NCI-H1930 (cell line): ENCODE results near the gene ZBTB12.

Experiments
- DNase-seq, 2 experiments: peaks; one replicate each; lab custom pipeline; 2025; lab: John Stamatoyannopoulos, UW

The ZBTB12 gene

DNA sequence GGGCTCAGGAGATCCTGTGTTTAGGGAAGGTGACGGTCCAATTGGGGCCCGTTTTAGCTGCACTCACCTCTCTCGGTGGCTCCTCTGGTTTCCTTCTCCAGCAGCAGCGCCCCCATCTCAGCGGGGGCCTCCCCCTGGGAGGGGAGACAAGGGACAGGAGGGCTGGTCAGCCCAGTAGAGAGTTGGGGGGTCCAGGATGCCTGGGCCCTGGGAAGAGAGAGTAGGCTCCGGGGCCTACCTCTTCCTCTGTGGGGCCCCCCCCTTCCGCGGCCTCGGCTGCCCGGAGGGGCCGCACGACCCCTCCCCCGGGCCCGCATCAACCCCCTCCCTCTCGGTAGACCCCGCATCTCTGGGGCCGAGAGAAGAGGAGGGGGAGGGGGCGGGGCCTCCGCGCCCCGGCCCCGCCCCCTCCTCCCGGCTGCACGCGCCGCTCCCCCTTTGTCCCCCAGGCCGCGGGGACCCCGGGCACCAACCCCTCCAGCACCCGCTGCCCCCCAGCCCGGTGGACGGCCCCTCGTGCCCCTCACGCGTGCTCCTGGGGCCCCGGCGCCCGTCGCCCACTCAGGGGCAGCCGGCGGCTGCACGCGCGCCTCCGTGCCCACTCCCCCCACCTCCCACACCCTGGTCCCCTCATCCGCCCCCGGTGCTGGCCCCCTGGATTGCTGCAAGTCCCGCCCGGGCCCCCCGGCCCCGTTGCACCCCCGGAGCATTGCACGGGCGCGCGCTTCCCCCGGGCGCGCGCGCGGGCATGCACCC is 4.9 kb downstream of the ZBTB12 start:
- no peak for DNase-seq

DNA sequence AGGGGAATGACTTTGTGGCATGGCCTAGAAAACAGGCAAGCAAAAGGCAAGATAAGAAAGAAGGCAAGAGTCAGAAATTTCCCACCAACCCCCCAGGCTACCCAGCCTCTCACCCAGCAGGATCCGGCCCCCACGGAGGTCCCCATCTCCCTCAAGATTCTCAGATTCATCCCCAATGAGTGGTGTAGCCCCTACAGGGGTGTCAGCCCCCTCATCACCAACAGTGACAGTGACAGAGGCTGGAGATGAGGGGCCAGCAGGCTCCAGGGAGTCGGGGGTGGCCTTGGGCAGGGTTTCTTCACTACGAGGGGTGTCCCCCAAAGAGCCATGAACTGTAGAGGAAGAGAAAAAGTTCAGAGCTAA is 5.4 kb downstream of the ZBTB12 start:
- DNase-seq: no peak

GRCh38 chr6:31892821-31893220 is 9.1 kb downstream of the ZBTB12 start:
- no peak for DNase-seq

DNA sequence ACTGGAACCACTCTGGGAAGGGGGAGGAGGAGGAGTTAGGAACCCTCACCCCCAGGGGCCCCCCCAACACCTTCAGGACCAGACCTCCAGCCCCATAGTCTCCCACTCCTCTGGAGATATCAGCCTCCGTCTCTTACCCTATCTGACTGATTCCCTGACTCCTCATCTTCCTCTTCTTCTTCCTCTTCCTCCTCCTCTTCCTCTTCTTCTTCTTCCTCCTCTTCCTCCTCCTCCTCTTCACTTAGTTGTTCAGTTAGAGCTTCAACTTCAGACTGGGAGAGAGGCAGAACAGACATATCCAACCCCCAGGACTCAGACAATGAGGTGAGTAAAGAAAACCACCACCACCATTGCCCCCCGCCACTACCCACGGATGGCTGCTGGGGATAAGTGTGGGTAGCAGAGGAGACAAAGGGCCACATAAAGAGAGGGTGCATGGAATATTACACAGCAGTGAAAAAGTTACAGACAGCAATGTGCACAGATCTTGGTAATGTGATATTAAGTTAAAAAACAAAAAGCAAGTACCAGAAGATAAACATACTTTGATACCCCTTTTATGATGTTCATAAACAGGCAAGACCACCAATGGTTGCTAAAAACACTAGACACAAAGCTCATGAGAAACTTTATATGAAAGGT is 12.4 kb downstream of the ZBTB12 start:
- DNase-seq: no peak

DNA sequence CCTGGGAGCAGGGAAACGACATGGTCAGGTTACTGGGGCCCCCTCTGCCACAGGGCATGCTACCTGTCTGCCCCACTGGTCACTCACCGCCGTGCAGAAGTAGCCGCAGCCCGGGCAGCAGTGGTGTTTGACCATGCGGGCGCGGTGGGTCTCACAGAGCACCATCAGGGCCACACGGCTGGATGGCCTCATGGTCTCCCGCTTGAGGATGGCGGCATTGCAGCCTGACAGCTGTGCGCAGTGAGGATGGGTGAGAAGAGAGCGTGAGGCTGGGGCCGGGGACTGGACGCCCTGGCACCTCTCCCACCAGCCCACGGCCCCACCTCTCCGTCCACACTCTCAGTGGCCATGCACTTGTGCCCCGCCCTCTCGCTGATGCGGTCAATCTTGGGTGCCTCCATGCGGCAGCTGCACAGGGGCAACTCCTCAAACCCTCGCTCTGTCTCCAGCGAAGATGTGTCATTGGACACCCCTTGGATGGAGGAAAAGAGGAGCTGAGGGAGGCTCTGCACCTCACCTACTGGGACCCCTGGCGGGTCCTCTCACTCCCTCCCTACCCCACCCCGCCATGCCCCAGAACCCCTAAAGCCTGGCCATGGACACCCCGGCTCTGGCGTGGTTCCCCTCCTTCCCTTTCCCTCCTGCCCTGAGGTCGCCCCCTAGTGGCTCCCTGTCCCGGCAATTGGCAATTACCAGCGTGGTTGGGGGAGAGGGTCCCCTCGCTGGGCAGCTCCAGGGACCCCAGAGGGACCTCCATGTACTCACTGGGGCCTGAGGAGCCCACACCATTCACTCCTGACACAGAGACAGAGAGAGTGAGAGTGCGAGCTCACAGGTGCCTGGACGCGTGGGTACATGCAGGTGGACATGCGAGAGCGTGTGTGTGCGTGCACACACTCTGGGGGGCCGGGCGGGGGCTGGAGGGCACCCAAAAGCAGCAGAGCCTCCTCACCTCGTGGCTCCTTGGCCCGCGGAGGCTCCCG is 13.3 kb downstream of the ZBTB12 start:
- no peak for DNase-seq

DNA sequence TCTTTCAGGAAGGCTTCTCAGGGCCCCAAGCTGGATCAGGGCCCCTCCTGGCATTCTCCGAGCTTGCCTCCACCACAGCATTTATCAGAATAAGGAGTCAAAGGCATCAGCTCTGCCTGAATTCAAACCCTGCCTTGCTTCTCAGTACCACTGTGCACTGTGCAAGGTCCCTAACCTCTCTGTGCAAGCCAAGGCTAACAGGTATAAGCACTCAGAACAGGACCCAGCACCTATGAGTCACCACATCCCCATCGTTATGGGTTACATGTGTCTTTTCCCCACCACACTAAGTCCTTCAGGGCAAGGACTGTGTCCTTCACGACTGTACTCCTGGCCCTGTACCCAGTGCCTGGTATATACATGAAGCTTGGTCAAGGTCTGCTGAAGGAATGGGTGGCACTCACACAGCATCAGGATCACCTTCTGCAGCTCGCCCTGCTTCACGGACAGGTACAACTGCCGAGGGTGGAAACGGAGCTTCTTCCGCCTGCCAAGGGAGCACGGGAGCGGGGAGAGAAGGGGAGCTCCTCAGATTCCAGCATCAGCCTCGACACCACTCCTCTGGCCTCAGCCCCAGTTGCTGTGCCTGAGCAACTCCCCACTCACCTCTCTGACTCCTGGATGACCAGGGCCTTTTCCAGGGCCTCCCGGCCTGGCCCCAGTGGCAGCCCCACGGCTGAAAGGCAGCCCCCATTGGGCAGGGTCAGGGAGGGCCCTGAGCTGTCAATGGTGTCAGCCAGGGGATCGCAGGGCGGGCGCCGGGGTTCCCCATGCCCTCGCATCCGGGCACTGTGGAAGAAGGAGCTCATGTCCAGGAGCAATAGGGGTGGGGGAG is 14.5 kb downstream of the ZBTB12 start:
- no peak for DNase-seq

DNA sequence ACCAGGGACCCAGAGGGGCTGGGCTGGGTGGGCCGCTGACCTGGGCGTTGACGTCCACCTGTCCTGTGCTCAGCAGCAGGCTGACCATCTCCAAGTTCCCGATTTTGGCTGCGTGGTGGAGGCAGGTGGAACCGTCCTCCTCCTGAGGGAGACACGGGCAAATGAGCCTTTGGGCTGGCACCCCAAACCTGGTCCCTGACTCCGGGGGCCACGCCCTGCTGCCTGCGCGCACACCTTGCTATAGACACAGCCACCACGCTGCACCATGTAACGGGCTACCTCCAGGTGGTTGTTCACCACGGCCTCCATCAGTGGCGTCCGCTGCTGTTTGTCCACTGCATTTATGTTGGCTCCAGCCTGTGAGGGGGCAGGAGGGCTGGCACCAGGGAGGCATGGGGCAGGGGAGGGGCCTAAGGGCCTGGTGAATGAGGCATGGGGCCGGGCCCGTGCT is 15.3 kb downstream of the ZBTB12 start:
- no peak for DNase-seq

DNA sequence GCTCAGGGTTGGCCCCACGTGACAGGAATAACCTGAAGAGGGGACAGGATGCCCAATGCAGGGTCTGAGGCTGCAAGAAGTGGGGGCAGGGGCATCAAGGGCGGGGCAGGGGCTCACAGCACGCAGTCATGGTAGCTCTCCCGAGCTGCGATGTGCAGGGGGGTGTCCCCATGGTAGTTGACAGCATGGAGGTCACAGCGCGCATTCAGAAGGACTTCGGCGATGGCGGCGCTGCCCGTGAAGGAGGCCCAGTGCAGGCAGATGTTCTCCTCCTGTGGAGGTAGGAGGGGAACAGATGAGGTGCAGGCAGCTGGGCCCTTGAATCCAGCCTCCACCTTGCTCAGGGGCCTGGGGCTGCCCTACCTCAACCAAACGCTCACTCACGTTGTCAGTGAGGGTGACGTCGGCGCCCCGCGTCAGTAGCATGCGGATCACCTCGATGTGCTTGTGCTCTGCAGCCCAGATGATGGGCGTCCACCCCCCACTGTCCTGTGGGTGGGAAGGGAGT is 17.3 kb downstream of the ZBTB12 start:
- no peak for DNase-seq

DNA sequence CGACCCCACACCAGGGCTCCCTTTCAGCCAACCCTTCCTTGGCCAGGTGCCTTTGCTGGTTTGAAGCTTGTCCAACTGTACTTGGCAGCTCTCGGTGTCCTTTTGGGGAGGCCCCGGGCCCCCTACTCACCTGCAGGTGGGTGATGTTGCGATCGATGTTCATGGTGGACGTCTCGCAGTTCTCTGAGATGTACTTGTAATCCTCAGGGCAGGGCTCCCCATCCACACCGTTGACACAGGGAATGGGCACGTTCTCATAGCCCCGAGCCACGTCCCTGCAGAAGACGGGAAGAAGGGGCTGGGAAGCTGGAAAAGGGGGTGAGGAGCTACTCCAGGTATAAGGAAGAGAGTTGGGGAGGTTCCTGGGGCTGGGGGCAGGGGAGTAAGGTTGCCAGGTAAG is 18.2 kb downstream of the ZBTB12 start:
- DNase-seq: no peak

DNA sequence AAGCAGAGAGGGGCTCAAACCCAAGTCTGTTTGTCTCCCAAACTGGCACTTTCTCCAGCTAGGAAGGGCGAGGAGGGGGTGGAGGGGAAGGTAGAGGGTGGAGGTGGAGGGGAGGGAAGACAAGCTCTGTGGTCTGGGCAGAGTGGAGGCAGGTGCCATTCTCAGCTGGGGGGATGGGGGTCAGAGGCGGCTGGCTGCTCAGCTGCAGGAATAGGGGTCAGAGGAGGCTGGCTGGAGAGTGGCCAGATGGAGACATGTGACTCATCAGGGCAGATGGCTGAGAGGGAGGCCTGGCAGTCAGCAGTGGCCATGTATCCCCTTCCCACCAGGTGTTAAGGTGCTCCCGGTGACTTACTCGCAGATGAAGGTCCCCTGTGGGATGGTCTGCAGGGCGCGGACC is 19.5 kb downstream of the ZBTB12 start:
- DNase-seq: no peak

DNA sequence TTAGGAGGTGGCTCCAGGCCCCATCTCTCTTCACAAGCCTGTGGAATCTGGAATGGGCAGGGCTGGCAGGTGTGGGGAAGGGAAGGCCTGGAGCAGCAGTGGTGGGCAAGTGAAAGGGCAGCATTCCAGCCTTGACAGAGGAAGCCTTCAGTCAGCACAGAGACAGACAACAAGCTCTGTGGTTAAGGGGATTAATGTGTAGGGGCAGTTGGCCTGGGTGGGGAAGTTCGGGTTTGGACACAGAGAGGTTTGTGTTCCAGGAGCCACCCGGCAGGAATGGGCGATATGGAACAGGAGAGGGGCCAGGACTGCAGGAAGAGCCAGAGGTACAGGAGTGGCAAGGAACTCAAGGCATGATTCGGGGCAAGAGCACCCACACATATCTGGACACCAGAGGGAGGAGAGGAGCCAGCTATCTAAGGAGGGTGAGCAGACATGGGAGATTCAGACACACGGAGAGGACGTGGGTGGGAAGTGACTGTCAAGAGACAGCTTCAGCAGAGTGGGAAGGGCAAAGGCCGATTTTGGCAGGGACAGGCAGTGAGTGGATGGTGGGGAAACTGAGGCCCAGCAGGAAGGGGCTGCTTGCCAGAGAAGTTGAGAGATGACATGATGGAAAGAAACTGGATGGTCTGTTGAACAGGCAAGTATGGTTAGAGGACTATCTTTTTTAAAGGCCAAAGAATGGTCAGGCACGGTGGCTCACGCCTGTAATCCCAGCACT is 20.6 kb downstream of the ZBTB12 start:
- DNase-seq: no peak

GRCh38 chr6:31880616-31881015 is 21.3 kb downstream of the ZBTB12 start:
- DNase-seq: no peak

GRCh38 chr6:31879901-31880300 is 22.0 kb downstream of the ZBTB12 start:
- no peak for DNase-seq

DNA sequence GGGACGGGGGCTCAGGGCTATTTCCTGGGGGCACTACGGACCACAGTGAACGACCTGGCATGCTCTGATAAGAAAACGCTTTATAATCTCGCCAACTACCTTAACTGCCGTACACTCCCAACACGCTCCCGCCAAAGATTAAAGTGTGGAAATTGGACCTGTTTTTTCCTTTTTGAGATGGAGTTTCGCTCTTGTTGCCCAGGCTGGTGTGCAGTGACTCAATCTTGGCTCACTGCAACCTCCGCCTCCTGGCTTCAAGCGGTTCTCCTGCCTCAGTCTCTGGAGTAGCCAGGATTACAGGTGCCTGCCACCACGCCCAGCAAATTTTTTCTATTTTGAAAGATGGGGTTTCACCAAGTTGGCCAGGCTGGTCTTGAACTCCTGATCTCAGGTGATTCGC is 22.7 kb downstream of the ZBTB12 start:
- DNase-seq: no peak

- DNase-seq: no peak
These were observed 23.2 kb downstream of the ZBTB12 start, which contains the start of gene SLC44A4 for GRCh38 chr6:31878726-31879125. Gene SLC44A4, minus strand, starts transcription at chr6:31878997. Its CDS starts 17 bp downstream, at chr6:31878980.

DNA sequence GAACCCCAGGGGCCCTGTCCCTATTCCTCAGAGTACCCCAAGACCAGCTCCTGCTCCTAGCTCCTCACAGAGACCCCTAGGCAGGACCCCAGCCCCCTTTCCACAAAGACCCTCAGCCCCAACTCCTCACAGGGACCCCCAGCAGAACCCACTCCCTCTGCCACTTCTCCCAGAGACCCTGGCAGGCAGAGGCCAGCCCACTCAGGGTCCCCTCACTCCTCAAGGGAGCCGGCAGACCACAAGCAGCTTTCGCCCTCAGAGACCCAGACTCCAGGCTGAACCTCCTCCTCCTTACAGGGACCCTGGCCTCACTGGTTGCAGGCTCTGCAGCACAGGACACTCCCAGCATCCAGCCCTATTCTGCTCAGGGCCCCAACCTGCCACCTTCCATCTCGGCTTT is 23.7 kb downstream of the ZBTB12 start:
- no peak for DNase-seq

- no peak for DNase-seq
These were observed 24.2 kb downstream of the ZBTB12 start for GRCh38 chr6:31877651-31878161.

DNA sequence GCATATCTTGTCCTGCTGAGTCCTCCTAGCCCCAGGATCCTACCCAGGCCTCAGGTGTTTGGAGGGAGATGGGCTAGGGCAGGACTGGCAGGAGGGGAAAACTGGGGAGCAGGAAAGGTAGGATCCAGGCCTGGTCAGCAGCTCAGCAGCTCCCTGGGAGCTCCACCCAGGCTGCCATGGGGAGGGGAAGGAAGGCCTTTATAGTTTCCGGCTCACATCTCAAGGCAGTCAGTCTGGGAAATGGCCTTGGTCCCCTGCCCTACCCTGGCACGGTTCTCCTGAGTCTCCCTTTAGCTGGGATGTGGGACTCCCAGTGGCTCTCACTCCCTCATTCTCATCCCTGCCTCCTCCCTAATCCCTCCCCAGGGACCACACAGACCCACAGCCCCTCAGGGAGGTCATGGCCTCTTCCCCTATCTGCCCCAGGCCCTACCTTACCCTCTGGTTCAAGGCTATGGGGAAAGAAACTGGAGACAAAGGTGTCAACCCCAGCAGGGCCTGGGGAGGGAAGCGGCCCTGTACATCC is 24.7 kb downstream of the ZBTB12 start:
- DNase-seq: no peak

GRCh38 chr6:31876357-31876756 is 25.5 kb downstream of the ZBTB12 start:
- DNase-seq: no peak

DNA sequence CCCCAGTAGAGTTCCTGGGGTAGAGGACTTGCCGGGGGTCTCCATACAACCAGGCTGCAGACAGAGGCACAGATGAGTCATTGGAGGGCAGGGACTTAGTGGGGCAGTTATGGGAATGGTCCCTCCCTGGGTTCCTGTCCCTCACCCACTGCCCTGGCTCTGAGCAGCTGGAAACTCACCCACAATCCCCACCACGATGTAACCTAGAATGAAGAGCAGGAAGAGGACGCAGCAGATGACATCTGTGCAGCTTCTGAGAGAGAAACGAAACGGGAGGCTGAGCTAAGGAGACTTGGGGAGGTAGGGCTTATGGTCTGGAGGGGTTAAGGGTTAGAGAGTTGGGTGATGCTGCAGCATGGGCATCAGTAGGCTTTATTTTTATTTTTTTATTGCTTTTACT is 26.0 kb downstream of the ZBTB12 start:
- no peak for DNase-seq
